Measurements from ENCODE around the gene SPOP.
"Not testable (repeated sequence)": the region's sequence is repeated elsewhere in the genome, so short reads cannot be mapped to it uniquely, and the experiment has no call there.

Gene SPOP

GRCh38 chr17:49677933-49678847 lies at the start of gene SPOP:
Gene SPOP (minus strand): TSS chr17:49678097. CDS start chr17:49622810, 55,287 bp downstream.
- DNase-seq = peak; percentile 99

- DNase-seq = no peak
Measured at GRCh38 chr17:49727380-49727779, 49.5 kb upstream of the SPOP start.

GRCh38 chr17:49725452-49726130 lies 47.7 kb upstream of the SPOP start:
- DNase-seq = no peak

- DNase-seq = not testable (repeated sequence)
Measured at GRCh38 chr17:49724552-49724951, 46.7 kb upstream of the SPOP start.

GRCh38 chr17:49723423-49723822 lies 45.5 kb upstream of the SPOP start:
- DNase-seq = no peak

- no peak for DNase-seq
Measured at GRCh38 chr17:49722066-49722465, 44.2 kb upstream of the SPOP start.

- DNase-seq = no peak
Measured at GRCh38 chr17:49717371-49717861, 39.5 kb upstream of the SPOP start.

- DNase-seq = no peak
Measured at GRCh38 chr17:49716668-49717364, 38.9 kb upstream of the SPOP start.

- DNase-seq = peak; percentile 37 to 46
Measured at GRCh38 chr17:49715717-49716279, 37.9 kb upstream of the SPOP start.

GRCh38 chr17:49715216-49715615 lies 37.3 kb upstream of the SPOP start:
- DNase-seq = peak in 1 of 2 experiments; percentile 12

- DNase-seq = no peak
Measured at GRCh38 chr17:49708515-49709183, 30.8 kb upstream of the SPOP start.

GRCh38 chr17:49707608-49708514 lies 30.0 kb upstream of the SPOP start, which contains the start of gene SLC35B1:
Gene SLC35B1 (minus strand): TSS chr17:49707964. CDS start chr17:49707833, 131 bp downstream.
- DNase-seq = peak; percentile 99

- DNase-seq = peak in 1 of 2 experiments; percentile 29
Measured at GRCh38 chr17:49707246-49707607, 29.3 kb upstream of the SPOP start.

- no peak for DNase-seq
Measured at GRCh38 chr17:49705254-49705653, 27.4 kb upstream of the SPOP start.

GRCh38 chr17:49703557-49704277 lies 25.8 kb upstream of the SPOP start:
- no peak for DNase-seq

- DNase-seq = no peak
Measured at GRCh38 chr17:49700960-49701359, 23.1 kb upstream of the SPOP start.

- DNase-seq = no peak
Measured at GRCh38 chr17:49699966-49700575, 22.2 kb upstream of the SPOP start.

GRCh38 chr17:49698005-49698404 lies 20.1 kb upstream of the SPOP start:
- DNase-seq = no peak

- DNase-seq = peak; percentile 57 to 65
Measured at GRCh38 chr17:49696233-49696761, 18.4 kb upstream of the SPOP start.

Data from activated CD4-positive, alpha-beta T cell treated with anti-CD3 and anti-CD28 coated beads, Interleukin-2, amount 50 U/mL, for 4 hours (primary cell).